ENCODE measurements around the gene WNT11.

Gene WNT11

DNA sequence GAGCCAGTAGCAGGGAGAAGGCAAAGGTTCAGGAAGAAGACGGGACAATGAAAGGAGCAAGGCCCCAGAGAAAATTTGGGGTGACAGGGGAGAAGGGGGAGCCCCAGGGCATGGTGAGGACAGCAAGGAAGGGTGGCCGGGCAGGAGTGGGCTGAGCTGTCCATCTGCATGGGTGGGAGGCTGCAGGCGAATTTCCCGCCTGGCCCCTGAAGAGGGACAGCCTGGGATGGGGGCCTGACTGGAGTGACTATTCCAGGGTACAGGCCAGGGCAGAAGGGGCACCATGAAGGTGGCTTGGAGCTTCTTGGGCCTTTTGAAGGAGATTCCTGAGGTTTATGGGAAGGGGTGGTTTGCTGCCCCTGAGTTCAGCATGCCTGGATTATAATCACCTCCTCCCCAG is 56.2 kb downstream of the WNT11 start:
- ChIA-PET CTCF (interaction anchor here (0.6 to 0.7 kb wide), 2 partner anchors 25 to 459 kb away, joined by 3 to 4 read pairs; no protein-coding TSS in a partner anchor), POLR2A (ENCODE audit: low non-redundant PET) (no interaction called here)

DNA sequence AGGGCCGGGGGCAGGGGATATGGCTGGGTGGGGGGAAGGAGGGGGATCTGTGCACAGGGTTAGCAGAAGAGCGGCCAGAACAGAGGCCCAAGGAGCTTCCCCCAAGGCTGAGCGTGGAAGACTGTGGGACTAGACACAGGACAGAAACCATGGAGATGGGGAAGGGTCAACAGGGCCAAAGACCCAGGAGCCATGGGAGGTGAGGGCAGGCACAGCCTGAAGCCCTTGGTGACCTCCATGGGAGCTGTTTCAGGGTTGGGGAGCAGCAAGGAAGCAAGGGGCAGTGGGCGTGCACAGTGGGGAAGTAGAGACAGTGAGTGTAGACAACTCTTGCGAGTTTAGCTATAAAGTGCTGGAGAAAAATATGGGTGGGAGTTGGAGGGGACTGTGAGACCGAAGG is 56.6 kb downstream of the WNT11 start:
- CTCF ChIA-PET: interaction anchor here (0.7 kb wide), 1 partner anchor 460 kb away, joined by 4 read pairs; no protein-coding TSS in a partner anchor
- no peak for TF ChIP-seq CTCF (conservative IDR thresholded peaks at IDR 0.05; ENCODE audit: low read depth)
- no peak for DNase-seq (ENCODE audit: low spot score)
- no peak overlapping the region for H3K27ac ChIP-seq
- POLR2A ChIA-PET (ENCODE audit: low non-redundant PET): no interaction called here

More for the DNA sequence above, 56.2 kb downstream of the WNT11 start:
- no peak overlapping the region for H3K27ac ChIP-seq
- DNase-seq (ENCODE audit: low spot score): no peak
- no peak for TF ChIP-seq CTCF (conservative IDR thresholded peaks at IDR 0.05; ENCODE audit: low read depth)

- POLR2A ChIA-PET (ENCODE audit: low non-redundant PET): no interaction called here
- CTCF ChIA-PET: interaction anchor here (0.7 kb wide), 1 partner anchor 461 kb away, joined by 4 read pairs; no protein-coding TSS in a partner anchor
Measured at GRCh38 chr11:76148941-76149613, 57.2 kb downstream of the WNT11 start.

DNA sequence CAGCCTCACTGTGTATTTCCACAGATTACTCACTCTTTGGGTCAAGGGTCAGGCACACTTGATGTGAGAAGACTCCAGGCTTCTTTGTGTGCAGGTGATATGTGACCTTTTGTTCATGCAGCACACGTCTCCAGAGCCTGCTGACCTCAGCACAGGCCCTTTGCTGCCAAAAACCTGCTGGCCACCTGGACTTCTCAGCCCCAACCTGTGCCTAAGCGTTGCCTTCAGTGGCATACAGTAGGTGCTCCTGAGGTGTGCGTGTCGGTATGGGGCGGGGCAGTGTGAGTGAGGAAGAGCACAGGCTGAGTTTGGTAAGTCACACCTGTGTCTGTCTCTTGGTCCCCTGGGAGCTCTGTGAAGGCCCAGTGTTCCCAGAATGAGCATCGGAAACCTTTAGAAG is 58.1 kb downstream of the WNT11 start:
- DNase-seq (ENCODE audit: low spot score): no peak

More at GRCh38 chr11:76148941-76149613, 57.2 kb downstream of the WNT11 start:
- no peak overlapping the region for H3K27ac ChIP-seq
- TF ChIP-seq CTCF (conservative IDR thresholded peaks at IDR 0.05; ENCODE audit: low read depth): no peak
- no peak for DNase-seq (ENCODE audit: low spot score)

DNA sequence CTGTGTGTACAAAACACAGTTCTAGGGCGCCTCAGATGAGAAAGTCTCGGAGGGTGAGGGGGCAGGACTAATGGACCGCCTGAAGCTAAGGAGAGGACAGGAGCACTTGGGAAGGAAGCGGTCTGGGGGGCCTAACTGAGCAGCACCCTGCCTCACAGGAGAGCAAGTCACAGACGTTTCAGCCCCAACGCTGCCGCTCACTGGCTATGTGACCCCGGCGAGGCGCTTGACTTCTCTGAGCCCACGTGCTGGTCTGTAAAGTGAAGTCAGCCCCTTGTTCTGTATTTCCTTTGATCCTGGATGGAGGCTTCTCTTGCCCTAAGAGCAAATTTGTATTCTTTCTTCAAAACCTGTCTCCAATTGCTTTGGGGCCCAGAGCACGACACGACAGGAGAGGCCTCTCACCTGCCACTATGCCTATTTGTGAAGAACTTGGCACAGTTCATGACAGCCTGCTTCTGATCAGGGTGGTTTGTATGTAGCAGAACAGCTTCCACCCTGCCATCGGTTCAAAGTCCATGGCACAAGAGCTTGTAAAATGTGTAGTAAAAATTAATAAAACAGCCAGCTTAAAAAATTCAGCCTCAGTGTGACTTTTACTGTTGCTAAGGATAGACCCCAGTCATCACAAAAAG is 59.1 kb downstream of the WNT11 start:
- H3K27ac ChIP-seq: no peak overlapping the region
- ChIA-PET POLR2A (ENCODE audit: low non-redundant PET) (no interaction called here), CTCF (no interaction called here)
- TF ChIP-seq CTCF (conservative IDR thresholded peaks at IDR 0.05; ENCODE audit: low read depth): no peak
- no peak for DNase-seq (ENCODE audit: low spot score)

More for the DNA sequence above, 58.1 kb downstream of the WNT11 start:
- ChIA-PET POLR2A (ENCODE audit: low non-redundant PET) (no interaction called here), CTCF (interaction anchor here (0.6 kb wide), 2 partner anchors 254 to 344 kb away, joined by 3 to 5 read pairs; no protein-coding TSS in a partner anchor)
- H3K27ac ChIP-seq: no peak overlapping the region
- TF ChIP-seq CTCF (conservative IDR thresholded peaks at IDR 0.05; ENCODE audit: low read depth): no peak

DNA sequence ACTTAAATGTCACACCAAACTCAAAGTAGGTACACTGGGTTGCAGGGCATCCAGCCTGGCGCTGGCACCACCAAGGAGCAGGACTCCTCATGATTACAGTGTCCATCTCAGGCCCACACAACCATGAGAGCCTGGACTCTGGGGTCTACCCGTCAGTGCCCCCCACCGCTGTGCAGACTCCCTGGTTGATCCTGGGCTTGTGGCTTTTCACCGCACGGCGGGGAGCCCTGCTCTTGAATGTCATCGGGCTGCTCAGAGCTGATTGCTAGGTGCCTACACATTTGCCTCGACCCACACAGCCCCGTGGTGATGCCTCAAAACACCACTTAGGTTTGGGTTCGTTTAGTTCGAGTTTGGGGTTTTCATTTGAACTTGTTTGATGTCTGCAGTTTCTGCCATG is 63.0 kb downstream of the WNT11 start:
- CTCF ChIA-PET: interaction anchor here (1.3 kb wide), 1 partner anchor 9 kb away, joined by 3 read pairs; no protein-coding TSS in a partner anchor

More for the DNA sequence above, 63.0 kb downstream of the WNT11 start:
- no peak overlapping the region for H3K27ac ChIP-seq
- POLR2A ChIA-PET (ENCODE audit: low non-redundant PET): no interaction called here
- DNase-seq (ENCODE audit: low spot score): no peak
- TF ChIP-seq CTCF (conservative IDR thresholded peaks at IDR 0.05; ENCODE audit: low read depth): no peak
